B cell (primary cell): ENCODE data around the gene CXCL5.

ENCODE experiments used
- EZH2 ChIP-seq: IDR thresholded peaks from 2 replicates; pipeline ENCODE4 v1.6.1; 2012; ENCODE audit warnings: borderline replicate concordance, low read depth, mild to moderate bottlenecking, moderate library complexity, low read length; ENCODE audit not compliant: insufficient read depth, poor library complexity, severe bottlenecking
- TF ChIP-seq, protein P1 (sequence below): fragments of 200-600 bp; IDR thresholded peaks from one replicate; pipeline ENCODE4 v1.8.0; 2022; ENCODE audit warnings: antibody characterized with exemption, mild to moderate bottlenecking

DNA sequence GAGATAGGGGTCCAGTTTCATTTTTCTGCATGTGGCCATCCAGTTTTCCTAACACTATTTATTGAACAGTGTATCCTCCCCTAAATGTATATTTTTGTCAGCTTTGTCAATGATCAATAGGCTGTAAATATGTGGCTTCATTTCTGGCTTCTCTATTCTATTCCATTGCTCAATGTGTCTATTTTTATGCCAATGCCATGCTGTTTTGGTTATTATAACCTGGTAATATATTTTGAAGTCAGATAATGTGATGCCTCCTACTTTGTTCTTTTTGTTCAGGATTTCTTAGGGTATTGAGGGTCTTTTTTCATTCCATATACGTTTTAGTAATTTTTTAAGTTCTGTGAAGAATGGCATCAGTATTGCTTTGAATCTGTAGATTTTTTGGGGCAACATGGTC is 48.7 kb upstream of the CXCL5 start:
- TF ChIP-seq, protein P1, sequence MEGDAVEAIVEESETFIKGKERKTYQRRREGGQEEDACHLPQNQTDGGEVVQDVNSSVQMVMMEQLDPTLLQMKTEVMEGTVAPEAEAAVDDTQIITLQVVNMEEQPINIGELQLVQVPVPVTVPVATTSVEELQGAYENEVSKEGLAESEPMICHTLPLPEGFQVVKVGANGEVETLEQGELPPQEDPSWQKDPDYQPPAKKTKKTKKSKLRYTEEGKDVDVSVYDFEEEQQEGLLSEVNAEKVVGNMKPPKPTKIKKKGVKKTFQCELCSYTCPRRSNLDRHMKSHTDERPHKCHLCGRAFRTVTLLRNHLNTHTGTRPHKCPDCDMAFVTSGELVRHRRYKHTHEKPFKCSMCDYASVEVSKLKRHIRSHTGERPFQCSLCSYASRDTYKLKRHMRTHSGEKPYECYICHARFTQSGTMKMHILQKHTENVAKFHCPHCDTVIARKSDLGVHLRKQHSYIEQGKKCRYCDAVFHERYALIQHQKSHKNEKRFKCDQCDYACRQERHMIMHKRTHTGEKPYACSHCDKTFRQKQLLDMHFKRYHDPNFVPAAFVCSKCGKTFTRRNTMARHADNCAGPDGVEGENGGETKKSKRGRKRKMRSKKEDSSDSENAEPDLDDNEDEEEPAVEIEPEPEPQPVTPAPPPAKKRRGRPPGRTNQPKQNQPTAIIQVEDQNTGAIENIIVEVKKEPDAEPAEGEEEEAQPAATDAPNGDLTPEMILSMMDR, result no peak
- no peak for TF ChIP-seq EZH2
